Measurements from ENCODE around the gene ADIG.

DNA sequence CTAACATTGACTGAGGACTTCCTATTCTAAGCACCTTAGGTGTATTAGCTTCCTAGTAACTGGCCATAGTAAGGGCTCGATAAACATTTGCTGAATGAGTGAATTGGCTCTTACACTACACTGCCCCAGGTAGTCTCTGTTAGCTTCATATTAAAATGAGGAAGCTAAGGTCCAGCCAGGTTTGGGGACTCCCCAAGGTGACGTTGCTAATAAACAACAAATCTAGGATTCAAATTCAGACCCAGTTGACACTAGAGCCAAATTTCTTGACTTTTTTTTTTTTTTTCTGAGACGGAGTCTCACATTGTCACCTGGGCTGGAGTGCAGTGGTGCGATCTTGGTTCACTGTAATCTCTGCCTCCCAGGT, 36.8 kb downstream of the ADIG start:
- TF ChIP-seq, protein P1, sequence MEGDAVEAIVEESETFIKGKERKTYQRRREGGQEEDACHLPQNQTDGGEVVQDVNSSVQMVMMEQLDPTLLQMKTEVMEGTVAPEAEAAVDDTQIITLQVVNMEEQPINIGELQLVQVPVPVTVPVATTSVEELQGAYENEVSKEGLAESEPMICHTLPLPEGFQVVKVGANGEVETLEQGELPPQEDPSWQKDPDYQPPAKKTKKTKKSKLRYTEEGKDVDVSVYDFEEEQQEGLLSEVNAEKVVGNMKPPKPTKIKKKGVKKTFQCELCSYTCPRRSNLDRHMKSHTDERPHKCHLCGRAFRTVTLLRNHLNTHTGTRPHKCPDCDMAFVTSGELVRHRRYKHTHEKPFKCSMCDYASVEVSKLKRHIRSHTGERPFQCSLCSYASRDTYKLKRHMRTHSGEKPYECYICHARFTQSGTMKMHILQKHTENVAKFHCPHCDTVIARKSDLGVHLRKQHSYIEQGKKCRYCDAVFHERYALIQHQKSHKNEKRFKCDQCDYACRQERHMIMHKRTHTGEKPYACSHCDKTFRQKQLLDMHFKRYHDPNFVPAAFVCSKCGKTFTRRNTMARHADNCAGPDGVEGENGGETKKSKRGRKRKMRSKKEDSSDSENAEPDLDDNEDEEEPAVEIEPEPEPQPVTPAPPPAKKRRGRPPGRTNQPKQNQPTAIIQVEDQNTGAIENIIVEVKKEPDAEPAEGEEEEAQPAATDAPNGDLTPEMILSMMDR (IDR thresholded peaks at IDR 0.05; ENCODE audit: low read length), result no peak
- no peak for TF ChIP-seq EZH2phosphoT487 (IDR thresholded peaks at IDR 0.05; ENCODE audit: low read length)
- TF ChIP-seq EZH2 (optimal IDR thresholded peaks at IDR 0.05; ENCODE audit: low read depth, low read length), result no peak

Measured in MM.1S (cell line).